Cerebellar cortex (tissue), 1 donor: ENCODE measurements around the gene MYLK.
A peak's percentile ranks its signal among the peaks of the same experiment; 100 is the strongest.

ENCODE experiments used
- DNase-seq: peaks from one replicate; pipeline ENCODE4 v3.0.0-alpha.2; 2015; ENCODE audit warnings: low spot score

MYLK gene

GRCh38 chr3:123695731-123696640 lies 188.1 kb downstream of the MYLK start:
- DNase-seq: no peak

DNA sequence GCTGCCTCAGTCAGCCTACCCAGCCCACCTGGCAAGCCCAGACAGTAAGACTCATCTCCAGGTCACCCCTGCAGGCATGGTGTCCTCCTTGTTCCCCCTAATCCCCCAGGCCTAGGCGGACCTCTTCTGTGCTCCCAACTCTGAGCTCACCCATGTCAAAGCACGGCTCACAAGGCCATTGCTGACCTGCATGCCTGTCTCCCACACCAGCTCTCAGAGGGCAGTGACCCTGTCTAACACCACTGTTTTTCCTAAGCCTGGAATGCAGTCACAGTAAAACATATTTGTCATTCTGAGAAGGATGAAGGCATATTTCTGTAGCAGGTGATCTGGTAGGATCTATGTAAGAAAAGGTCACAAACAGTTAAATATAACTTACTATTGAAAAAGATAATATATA lies 189.0 kb downstream of the MYLK start:
- DNase-seq: no peak

DNA sequence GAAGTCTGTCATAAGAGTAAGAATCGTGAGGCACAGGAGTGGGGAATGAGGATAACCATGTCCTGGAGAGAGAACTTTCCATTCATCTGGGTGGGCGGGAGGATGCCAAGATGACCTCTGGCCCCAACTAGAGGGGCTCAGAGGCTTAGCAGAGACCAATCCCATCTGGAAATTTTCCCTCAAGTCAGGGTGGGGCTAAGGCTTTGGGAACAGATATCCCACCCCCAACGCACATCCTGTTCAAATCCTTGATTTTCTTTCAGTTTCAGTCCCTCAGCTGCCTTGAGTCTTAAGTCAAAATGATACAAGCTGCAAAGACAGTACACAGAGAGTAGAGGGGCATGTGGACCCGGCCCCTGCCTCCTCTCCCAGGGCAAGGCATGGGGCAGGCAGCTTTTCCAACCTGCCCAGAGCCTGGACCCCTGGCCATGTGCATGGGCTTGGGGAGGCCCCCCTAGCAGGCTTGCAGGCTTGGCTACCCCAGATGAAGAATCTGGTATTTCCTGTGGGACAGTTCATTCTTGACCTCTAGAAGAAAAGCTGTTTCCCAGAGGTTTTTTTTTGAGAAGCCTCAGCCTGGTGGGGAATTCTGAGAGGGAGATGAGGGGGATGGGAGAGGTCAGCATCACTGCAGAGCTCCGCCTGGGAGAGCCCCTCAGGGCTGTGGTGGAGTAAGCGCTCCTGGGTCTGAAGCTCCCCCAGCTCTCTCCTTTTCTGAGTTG lies 189.6 kb downstream of the MYLK start:
- DNase-seq: no peak

DNA sequence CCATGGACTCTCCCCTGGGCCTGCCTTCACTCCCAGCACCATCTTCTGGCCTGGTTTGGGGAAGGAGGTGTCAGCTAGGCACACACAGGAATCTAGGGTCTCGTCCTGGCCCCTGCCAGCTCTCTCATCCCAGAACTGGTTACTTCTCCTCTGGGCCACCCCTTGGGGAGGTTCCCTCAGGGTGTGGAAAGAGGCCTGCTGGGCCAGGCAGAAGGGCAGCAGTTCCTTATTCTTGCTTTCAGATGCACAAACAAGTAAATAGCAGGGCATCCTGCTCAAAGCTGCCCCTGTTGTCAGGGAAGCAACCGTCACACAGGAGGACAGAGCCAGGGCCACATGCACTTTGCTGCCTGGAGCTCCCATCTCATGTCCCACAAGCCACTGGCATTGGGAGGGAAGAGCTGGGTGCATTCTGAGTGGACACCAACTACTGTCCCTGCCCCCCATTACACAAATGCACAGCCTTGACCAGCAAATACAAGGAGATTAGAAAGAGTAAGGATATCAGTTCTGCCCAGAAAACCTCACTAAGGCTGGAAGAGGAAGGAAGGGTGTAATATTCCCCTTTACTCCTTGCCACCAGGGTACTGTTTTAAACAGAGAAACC lies 190.4 kb downstream of the MYLK start:
- DNase-seq: no peak

GRCh38 chr3:123692671-123693070 lies 191.5 kb downstream of the MYLK start:
- no peak for DNase-seq

- no peak for DNase-seq
Observed at GRCh38 chr3:123692041-123692440, 192.1 kb downstream of the MYLK start.

DNA sequence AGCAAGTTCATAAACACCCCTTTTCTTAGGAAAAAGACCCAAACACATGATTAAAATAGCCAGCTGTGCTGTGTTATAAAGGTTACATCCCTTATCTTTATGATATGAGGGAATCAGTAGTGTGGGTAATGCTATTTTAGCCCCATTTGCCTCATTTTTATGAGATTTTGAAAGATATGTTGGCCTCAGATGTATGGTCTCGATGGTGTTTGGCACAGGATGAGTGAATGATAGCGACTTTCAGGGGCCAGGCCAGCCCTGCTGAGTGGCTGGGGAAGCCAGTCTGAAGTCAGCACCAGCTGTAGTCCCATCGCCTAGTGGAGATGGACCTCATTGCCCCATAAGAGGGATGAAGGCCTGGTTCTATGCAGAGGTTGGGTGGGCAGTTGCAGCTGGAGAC lies 194.3 kb downstream of the MYLK start:
- no peak for DNase-seq

- DNase-seq: no peak
Observed at GRCh38 chr3:123688241-123688747, 195.8 kb downstream of the MYLK start.

- no peak for DNase-seq
Observed at GRCh38 chr3:123687286-123687685, 196.8 kb downstream of the MYLK start.

GRCh38 chr3:123686251-123686650 lies 197.9 kb downstream of the MYLK start:
- no peak for DNase-seq

- no peak for DNase-seq
Observed at GRCh38 chr3:123685780-123686179, 198.4 kb downstream of the MYLK start.

- no peak for DNase-seq
Observed at GRCh38 chr3:123684636-123685035, 199.5 kb downstream of the MYLK start.

GRCh38 chr3:123684209-123684608 lies 199.9 kb downstream of the MYLK start:
- no peak for DNase-seq

DNA sequence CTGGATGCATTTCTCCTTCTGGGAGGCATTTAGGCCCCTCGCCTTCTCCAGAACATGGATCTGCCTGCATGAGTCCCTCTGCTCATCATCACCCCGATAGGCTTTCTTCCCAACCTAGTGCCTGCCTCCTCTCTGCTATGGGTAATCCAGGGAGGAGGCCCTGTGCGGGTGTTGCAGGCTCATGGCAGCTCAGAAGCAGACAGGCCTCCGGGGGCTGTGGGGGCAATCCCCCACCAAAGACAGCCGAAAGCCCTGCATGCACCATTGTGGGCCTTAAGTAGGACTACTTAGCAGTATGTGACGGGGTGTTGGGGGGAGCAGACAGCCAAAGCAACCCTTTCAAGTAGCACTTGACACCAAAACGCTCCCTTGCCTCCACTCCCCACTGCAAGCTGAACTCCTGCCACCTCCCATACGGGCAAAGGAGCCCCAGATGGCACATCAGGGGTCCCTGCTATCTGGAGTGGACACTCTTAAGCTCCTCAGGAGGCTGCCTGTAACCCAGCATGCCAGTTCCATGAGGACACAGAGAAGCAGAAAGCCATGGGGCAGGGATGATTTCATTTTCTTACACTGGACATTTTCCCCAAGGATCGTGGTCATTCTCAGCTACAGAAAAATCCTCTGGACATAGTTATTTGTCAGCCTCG lies 200.5 kb downstream of the MYLK start:
- no peak for DNase-seq

- no peak for DNase-seq
Observed at GRCh38 chr3:123682781-123683504, 201.2 kb downstream of the MYLK start.

DNA sequence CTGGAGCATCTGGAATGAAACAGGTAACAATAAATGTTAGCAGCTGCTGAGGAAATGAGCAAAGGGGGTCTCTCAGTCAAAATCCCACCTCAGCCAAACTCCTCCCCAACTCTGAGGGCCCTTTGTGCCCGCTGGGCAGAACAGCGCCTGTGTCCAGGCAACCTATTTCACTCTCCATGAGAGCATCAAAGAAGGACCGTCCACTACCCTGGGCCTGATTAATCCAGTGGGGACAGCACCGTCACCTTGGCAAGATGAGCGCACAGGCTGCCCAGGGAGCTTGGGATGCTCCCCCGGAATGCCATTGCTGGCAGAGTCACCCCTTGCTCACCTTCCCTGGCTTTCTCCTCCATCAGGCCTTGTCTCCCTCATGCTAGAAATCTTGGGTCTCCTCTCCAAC lies 201.8 kb downstream of the MYLK start:
- no peak for DNase-seq

DNA sequence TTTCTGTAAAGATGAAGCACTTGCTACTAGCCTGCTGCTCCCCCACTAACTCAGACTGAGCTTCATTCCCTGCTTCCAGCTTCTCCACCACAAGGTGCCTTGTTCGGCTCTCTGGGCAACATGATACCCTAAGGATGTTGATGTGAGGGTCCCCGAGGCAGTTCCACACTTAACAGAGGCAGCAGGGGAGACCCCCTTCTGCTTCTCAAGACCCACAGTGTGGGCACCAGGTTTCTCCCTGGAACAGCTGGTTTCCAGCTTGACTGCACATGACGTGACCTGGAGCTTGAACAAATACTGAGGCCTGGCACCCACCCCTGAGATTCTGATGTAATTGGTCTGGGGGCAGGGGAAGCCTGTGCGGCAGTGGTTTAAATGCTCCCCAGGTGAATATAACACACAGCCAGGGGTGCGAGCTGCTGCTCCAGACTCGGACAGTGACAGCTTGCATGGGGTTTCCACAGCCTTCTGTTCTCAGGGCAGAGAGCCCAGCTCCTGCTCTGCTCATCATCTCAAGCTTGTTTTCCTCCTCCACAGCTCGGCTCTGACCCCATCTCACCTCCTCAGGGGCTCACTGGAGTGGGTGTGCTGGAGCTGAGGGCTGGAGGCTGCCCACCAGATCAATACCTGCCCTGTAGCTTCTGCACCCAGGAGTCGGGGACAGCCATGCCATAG lies 204.3 kb downstream of the MYLK start:
- DNase-seq: peak; percentile 33

DNA sequence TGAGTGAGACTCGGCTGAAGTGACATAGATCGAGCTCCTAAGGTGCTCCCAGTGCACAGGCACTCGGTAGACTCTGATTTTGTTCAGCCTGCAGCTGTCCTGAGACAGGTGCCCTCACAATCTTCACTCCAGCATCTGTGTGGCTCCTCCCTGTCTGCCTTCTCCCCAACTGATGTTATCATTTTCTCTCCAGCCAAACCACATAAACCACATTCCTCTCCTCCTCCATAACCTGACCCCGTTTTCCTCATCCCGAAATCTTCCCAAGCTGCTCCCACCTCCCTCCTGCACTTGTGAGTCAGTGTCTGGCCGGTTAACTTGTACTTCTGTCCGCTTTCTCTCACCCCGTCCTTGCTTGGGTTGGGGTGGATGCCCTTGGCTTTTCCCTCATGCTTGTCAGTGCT lies 206.0 kb downstream of the MYLK start:
- no peak for DNase-seq

DNA sequence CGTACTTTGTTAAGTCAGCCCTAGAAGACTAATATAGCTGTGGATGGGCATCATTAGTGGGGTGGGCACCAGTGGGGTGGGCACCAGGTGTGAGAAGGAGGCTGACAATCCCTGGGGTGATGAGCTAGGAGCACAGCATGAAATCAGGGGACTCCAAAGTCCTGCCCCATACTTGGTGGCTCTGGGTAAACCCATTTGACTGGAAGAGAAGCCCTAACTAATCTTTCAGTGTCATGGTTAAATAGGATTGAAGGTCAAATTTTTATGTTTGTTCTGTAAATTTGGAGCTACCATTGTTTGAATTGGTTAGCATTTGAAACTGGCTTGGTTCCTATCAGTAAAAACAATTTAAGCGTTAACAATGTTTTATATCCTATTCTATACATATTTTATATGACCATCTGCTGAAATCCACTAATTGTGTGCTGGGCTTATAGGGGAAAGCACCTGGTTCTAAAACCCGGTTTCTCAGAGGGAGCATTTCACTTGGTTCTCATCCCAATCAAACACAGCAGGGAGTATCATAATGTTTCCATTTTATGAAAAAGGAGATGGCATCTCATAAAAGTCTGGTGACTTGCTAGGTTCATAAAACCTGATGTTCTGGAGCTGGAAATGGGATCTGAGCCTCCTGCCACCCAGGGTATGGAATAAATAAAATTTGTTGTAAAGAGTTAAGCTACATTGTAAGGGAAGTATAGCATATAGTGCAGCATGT lies 211.5 kb downstream of the MYLK start:
- DNase-seq: no peak

GRCh38 chr3:123670743-123671142 lies 213.4 kb downstream of the MYLK start:
- DNase-seq: no peak
